ENCODE results near the gene IRS2. TPM values are rescaled to one million over a fixed set of nuclear protein-coding genes. Genes with fewer than 3 reads are reported as not detected.

The IRS2 gene
- total and polyA plus RNA-seq, 2 donors (not counting 3 experiments of a cell fraction or from before 2014, with no cell fraction given), result 1.6 to 4.4 TPM

DNA sequence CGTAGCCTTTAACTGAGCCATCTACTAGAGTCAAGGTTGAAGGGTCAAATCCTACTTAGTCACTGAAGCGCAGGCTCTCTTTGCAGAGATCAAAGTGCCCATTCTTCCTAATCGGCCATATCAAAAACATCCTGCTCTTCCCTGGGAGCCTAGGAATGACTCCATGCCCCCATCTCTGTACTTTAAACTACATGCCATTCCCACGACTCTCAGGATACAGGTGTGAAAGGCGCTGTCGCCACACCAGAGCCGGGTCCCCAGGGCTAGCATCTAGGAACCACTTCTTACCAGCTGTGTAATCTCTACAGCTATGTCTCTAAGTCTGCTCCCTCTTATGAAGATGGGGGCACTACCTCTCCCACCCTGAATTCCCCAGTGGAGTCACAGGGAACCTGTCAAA is 22.3 kb downstream of the IRS2 start:
- Histone ChIP-seq H3K9me1 (replicated peaks; ENCODE audit: control insufficient read depth, extremely low read depth, insufficient read depth, low read length) (no peaks in the 10 kb centered on the region), H3K4me2 (ENCODE audit: insufficient read depth, low read length) (no peak overlapping the region), H3K27ac (ENCODE audit: insufficient read depth, low read depth, low read length) (no peak overlapping the region), H3K27me3 (ENCODE audit: control insufficient read depth in 2 of 2, insufficient read depth in 2 of 2, low read length in 2 of 2) (no peaks in the 10 kb centered on the region), H3K4me3 (replicated peaks in 1 of 3; ENCODE audit: insufficient read depth in 1 of 3, low read depth in 1 of 3, low read length in 3 of 3) (no peak overlapping the region), H2AFZ (ENCODE audit: low read depth, low read length) (no peak overlapping the region), H3K9ac (replicated peaks; ENCODE audit: extremely low read depth, insufficient read depth, low read length) (no peak overlapping the region), H3K79me2 (ENCODE audit: control insufficient read depth, insufficient read depth, low read length) (no peaks in the 10 kb centered on the region), H3K9me3 (replicated peaks; ENCODE audit: control insufficient read depth, insufficient read depth, low read length) (no peaks in the 10 kb centered on the region), H3K4me1 (ENCODE audit: control insufficient read depth, extremely low read depth, insufficient read depth, low read length) (no peaks in the 10 kb centered on the region), H3K36me3 (ENCODE audit: control insufficient read depth in 2 of 2, extremely low read depth in 1 of 2, insufficient read depth in 2 of 2, low read length in 2 of 2) (no peaks in the 10 kb centered on the region), H4K20me1 (replicated peaks; ENCODE audit: control insufficient read depth, extremely low read depth, insufficient read depth, low read length) (no peaks in the 10 kb centered on the region)
- ChIA-PET POLR2A (no interaction called here), CTCF (no interaction called here)
- intact Hi-C loops (cut with micrococcal nuclease), result no loop called here
- DNase-seq (ENCODE audit: low read depth, low spot score), result no peak
- TF ChIP-seq GATA2 (IDR thresholded peaks at IDR 0.05; ENCODE audit: insufficient read depth, insufficient read length, low read depth, low read length) (no peak), EZH2 (IDR thresholded peaks at IDR 0.05; ENCODE audit: borderline replicate concordance, low read depth, low read length, severe bottlenecking) (no peak), FOS (IDR thresholded peaks at IDR 0.05; ENCODE audit: borderline replicate concordance, insufficient read depth, low read length) (no peak), MAX (IDR thresholded peaks at IDR 0.05; ENCODE audit: insufficient read depth, insufficient read length) (no peak), POLR2A (IDR thresholded peaks at IDR 0.05; ENCODE audit: low read depth, low read length) (no peak), POLR2AphosphoS5 (IDR thresholded peaks at IDR 0.05; ENCODE audit: insufficient read depth, low read depth, low read length) (no peak), JUN (IDR thresholded peaks at IDR 0.05; ENCODE audit: borderline replicate concordance, insufficient read depth, insufficient read length, low read depth) (no peak), CTCF (IDR thresholded peaks at IDR 0.05; ENCODE audit: extremely low read depth in 1 of 2, insufficient read depth in 1 of 2, low read depth in 1 of 2, low read length in 2 of 2) (no peak), MYC (IDR thresholded peaks at IDR 0.05; ENCODE audit: low read depth, low read length) (no peak)
- no TSS peak for BruUV-seq (replicated peaks)
- dilution Hi-C loops (cut with MboI; ENCODE audit: extremely low pct_ligation_motif_present, low sequenced_read_pairs), result no loop called here
- FAIRE-seq, result no peak
